Fibroblast of peridontal ligament (primary cell): ENCODE data around the gene PPP1R15A.
"Not testable (repeated sequence)": the region's sequence is repeated elsewhere in the genome, so short reads cannot be mapped to it uniquely, and the experiment has no call there.

ENCODE experiments used
- DNase-seq: peaks from one replicate; pipeline ENCODE4 v3.0.0-alpha.2; 2010; ENCODE audit errors: extremely low read depth

The PPP1R15A gene

DNA sequence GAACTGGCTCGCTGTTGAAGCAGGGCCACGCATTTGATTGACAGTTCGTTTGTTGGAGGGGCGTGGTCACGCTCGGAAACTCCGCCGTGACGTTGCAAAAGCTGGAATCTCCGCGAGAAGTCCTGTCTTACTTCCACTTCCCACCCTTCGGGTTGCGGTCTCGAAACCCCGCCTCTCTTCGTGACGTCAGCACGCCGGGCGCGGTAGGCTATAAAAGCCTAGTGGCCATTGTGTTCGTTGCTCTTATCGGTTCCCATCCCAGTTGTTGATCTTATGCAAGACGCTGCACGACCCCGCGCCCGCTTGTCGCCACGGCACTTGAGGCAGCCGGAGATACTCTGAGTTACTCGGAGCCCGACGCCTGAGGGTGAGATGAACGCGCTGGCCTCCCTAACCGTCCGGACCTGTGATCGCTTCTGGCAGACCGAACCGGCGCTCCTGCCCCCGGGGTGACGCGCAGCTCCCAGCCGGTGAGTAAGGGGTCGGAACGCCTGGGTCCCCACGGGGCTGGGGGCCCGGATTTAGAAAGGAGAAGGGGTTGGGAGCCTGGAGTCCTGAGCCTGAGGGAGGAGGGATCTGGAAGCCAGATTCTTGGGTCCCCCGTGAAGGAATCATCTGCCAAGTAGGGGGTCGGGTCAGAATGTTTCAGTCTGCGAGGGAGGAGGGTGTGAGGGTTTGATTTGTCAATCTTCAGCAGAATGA lies at the start of gene PPP1R15A:
Gene PPP1R15A, plus strand, starts transcription at position 240 of the 702 bp plus-strand sequence. CDS start 813 bp downstream, outside the sequence.
- DNase-seq, result peak; percentile 98

DNA sequence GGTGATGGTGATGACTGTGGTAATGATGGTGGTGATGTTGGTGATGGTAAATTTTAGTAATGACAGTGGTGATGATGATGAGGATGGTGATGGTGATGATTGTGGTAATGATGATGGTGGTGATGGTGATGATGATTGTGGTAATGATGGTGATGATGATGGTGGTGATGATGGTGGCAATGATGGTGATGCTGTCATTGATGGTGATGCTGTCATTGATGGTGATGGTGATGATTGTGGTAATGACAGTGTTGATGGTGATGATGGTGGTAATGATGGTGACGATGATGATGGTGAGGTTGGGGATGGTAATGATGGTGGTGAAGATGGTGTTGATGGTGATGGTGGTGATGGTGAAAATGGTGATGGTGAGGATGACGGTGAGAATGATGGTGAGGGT lies 49.7 kb upstream of the PPP1R15A start:
- no peak for DNase-seq

DNA sequence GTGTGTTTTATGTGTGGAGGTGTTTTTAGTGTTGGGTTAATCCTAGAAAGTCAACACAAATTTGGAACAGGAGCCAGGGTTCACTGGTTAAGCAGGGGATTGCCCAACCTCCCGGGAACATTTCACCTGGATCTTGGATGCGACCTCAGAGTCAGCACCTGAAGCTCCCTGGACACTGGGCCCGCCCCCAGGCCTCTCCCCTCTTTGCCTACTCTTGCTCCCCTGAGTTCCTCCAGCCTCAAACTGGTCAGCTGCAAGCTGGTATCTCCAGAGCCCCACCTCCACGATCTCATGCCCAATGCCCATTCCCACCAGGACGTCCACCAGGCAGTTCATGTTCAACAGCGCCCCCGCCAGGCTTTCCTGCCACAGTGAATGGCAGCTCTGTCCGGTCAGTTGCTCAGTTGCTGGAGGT lies 45.6 kb upstream of the PPP1R15A start:
- DNase-seq, result no peak

DNA sequence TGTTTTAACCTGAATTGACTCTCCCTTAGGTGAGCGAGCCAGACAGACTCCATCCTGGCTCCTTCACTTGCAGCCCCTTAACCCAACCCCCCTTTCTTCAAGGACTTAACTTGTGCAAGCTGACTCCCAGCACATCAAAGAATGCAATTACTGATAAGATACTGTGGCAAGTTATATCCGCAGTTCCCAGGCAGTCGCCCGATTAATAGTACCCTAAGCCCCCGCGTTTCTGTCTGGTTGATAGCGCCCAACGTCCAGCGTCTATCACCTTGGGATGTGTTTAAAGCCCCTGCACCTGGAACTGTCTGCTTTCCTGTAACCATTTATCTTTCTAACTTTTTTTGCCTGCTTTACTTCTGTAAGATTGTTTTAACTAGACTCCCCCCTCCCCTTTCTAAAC lies 42.1 kb upstream of the PPP1R15A start:
- DNase-seq, result no peak

DNA sequence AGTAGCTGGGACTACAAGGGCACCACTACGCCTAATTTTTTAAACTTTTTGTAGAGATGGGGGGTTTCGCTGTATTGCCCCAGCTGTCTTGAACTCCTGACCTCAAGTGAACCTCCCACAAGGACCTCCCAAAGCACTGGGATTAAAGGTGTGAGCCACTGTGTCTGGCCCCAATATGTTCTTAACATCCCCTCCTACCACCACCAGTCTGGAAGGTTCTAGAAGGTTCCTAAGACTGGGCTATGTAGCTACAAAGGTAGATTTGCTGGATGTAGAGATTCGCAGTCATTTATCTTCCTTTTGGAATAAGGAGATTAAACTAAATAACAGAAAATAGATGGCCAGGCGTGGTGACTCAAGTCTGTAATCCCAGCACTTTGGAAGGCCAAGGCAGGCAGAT lies 41.3 kb upstream of the PPP1R15A start:
- no peak for DNase-seq

DNA sequence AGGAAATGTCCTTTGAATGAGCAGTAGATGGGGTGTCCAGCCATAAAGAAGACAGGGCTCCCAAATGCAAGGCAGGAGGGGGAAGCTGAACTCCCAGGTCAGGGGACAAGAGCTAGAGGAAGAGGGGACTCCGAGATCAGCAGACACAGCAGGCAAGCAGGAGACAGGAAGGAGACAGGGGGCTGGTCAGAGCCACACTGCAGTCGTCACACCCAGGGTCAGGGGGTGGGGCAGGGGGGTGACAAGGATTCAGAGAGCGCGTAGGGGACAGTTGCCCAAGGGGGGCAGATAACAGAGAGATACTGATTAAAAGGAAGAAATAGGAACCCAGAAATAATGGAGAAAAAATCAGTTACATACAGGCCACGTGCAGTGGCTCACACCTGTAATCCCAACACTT lies 39.2 kb upstream of the PPP1R15A start:
- DNase-seq, result no peak

DNA sequence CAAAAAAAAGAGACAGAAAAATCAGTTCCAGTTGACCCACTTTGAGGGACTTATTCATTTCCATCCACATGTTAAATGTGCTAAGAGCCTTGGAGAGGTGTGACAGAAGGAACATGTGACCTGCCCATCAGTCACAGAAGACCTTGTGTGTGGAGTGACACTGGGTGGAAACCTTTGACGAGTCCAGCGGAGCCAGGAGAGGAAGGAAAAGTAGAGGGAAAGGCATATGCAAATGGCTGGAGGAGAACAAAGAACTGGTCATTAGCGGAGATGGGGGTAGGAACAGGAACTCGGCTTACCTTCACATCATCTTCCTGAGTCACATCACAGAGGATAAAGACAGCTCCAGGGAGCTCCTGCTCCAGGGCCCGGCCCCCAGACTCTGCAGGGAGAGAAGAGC lies 38.2 kb upstream of the PPP1R15A start:
- no peak for DNase-seq

DNA sequence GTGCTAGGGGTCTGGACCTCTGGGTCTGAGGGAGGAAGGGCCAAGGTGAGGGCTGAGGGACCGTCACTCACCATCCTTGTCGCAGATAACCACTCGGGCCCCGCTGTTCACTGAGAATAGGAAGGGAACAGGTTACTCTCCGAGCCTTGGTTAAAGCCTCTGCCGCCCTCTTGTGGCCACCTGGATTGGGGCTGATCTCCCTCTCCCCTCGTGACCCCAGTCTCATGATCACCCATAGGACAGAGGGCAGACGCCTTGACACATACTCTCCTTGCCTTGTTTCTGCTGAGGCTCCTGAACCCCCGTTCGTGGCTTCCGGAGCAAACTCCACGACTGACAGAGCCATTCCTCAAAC lies 36.5 kb upstream of the PPP1R15A start:
- peak; percentile 86 for DNase-seq

DNA sequence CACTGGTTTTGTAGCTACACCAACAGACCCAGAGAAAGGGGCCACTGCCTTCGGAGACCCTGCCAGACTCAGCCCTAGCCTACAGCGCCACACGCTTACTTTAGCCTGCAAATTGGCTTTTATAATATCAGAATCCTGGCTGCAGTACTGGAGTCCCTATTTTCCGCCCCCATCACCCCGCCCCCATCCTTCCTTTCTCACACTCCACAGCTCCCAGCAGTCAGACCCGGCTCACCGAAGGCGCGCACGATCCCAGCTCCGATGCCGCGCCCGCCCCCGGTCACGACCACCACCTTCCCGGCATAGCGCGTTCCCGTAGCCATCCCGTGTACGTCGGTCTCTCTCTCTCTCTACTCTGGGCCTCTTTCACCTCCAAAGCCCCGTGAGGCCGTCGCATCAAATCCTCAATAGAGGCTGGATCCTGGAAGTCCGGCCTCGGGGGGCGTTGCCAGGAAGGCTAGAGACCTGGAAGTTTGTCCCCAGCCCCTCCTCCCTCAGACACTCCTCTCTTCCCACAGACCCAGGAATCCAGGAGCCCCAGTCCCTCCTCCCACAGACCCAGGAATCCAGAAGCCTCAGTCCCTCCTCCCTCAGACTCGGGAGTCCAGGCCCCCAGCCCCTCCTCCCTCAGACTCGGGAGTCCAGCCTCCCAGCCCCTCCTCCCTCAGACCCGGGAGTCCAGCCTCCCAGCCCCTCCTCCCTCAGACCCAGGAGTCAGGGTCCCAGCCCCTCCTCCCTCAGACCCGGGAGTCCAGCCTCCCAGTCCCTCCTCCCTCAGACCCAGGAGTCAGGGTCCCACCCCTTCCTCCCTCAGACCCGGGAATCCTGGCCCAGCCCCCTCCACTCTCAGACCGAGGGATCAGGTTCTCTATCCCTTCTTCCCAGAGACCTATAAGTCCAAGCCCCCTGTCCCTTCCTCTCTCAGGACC lies 35.9 kb upstream of the PPP1R15A start, which contains the start of gene HSD17B14:
Gene HSD17B14, minus strand, starts transcription at position 403 of the 929 bp plus-strand sequence. Its CDS starts 80 bp downstream, at position 323.
- DNase-seq, result peak; percentile 62

DNA sequence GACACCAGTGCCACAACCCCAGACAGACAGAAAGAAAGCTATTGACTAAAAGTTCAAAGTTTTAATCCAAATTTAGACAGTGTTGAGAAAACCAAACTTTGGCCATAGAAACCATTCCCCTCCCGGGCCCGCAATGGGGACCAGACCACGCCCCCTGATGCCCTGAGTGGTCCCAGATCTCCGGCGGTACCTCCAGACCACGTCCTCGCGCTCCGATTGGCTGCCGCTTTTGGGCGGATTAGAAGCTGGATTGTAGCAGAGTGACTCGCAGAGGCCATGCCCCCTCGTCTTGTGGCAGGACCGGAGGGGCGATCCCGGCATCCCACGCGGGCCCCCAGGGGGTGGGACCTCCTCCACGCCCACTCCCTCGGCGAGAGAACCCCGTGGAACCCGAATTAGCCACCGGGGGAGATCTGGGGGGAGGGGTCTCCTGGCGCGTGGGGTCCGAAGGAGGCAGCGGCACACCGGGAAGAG lies 35.1 kb upstream of the PPP1R15A start:
- DNase-seq, result peak; percentile 89

DNA sequence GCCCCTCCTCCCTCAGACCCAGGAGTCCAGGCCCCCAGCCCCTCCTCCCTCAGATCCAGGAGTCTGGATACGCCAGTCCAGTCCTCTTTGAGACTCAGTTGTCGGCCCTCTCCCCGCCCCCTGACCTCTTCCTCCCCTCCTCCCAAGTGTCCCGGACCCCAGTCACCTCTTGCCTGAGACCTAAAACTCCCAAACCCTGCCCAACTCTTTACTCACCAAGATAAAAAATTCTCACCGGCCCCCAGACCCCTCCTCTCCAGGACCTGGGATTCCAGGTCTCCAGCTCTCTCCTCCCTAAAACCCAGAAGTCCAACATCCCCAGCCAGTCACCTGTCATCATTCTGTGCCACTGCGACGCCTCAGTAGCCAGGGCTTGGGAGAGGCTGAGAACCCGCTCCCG lies 34.5 kb upstream of the PPP1R15A start:
- no peak for DNase-seq

DNA sequence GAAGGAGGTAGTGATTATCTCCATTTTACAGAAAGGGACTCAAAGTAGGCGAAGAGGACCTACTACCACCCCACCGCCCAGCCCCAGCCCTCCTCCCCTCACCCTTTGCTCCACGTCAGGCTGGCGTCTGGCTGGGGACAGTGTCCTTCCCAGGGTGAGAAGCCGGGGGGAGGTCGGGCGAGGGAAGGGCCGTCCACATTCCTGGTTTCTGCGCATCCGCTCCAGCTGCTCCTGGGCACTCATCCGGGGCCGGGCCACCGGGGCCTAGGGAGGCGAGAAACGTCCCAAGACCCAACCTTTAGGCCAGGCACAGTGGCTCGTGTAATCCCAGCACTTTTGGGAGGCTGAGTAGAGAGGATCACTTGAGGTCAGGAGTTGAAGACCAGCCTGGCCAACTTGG lies 31.2 kb upstream of the PPP1R15A start:
- no peak for DNase-seq

DNA sequence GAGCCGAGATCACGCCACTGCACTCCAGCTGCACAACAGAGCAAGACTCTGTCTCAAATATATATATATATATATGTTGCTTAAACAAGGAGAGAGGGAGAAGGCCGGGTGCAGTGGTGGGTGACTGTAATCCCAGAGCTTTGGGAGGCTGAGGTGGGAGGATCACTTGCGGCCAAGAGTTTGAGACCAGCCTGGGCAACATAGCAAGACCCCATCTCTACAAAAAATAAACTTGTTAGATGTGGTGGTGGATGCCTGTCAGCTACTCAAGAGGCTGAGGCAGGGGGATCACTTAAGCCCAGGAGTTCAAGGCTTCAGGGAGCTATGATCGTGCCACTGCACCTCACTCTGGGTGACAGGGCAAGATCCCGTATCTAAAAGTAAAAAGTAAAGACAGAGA lies 30.6 kb upstream of the PPP1R15A start:
- no peak for DNase-seq

DNA sequence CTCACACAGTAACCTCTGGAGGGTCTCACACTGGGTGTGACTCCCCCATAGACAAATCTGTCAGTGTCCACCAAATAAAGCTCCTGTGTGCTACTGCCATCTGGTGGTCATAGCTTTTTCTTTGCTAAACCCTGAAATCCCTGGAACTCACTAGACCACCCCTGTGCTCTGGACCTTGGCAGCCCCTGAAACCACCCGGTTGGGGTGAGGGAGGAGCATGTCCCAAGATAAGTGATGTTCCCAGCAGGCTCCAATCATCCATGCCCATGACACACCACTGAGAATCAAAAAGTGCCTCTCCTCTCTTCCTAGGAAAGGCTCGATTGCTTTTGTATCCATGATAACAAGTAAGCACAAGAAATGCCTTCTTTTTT lies 29.4 kb upstream of the PPP1R15A start:
- peak; percentile 71 for DNase-seq

DNA sequence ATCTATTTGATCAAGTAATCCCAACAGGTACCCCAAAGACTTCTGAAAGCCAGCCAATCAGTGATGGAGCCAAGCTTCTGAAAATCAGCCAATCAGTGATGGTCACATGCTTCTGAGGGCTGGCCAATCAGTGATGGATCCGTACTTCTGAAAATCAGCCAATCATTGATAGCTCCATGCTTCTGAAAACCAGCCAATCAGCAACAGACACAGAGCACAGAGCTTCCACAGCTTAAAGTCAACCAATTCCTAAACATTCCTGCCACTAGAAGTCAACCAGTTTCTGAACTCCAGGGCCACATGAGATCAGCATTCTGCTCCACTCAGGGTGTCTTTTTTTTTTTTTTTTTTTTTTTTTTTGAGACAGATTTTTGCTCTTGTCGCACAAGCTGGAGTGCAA lies 27.7 kb upstream of the PPP1R15A start:
- peak; percentile 75 for DNase-seq

DNA sequence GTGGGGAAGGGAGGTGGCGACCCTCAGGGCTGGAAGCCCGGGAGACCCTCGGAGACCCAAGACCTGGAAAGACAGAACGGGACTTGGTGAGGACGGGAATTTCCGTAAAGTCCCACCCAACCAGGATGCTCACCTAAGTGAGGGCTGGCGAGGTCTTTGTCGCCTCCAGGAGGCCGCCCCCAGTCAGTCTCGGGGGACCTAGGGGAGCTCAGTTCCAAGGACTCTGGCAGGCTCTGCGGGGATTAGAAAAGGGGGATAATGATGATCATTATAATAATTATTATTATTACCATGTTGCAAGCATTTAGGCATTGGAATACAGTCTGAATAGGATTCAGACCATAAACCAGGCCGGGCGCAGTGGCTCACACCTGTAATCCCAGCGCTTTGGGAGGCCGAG lies 26.8 kb upstream of the PPP1R15A start:
- DNase-seq, result no peak

DNA sequence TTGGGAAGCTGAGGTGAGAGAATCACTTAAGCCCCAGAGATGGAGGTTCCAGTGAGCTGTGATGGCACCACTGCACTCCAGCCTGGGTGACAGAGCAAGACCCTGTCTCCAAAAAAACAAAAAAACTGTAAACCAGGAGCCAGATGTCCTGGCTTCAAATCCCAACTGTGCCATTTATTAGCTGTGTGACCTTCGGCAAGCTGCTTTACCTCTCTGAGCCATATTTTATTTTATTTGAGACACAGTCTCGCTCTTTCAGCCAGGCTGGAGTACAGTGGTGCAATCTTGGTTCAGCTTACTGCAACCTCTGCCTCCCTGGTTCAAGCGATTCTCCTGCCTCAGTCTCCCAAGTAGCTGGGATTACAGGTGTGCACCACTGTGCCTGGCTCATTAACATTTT lies 25.6 kb upstream of the PPP1R15A start:
- DNase-seq, result not testable (repeated sequence)

DNA sequence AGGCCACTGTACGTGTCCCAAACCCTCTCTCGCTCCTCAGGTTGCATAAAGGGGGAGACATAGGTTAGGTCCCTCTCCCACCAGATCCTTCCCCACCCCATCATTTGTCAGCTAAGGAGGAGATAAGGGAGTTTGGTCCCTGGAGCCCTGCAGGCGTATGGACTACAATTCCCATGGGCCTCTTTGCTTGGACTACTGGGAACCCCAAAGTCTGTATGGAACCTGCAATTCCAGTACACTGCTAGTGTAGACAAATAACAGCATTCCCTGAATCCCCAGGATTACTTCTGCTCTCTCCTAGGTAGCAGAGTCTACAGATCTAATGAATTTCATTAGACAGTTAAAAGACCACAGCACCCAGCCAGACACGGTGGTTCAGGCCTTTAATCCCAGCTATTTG lies 19.9 kb upstream of the PPP1R15A start:
- DNase-seq, result no peak

DNA sequence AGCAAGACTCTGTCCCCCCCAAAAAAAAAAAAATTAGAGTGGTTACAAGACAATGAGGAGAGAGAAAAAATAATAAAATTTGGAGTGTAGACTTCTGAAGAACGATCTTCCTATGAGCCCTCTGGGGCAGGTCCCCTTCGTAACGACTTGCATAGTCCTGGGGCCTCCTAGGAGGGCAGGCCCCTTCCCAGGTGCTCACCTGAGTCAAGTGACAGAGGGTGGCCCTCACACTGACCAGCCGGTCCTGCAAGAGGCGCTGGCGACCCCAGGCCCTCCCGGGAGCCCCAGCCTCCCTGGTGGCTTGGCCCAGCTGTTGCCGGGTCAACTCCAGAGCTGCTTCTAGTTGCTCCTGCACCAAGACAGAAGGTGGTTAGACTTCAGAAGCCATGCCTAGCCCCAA lies 18.7 kb upstream of the PPP1R15A start:
- DNase-seq, result no peak

DNA sequence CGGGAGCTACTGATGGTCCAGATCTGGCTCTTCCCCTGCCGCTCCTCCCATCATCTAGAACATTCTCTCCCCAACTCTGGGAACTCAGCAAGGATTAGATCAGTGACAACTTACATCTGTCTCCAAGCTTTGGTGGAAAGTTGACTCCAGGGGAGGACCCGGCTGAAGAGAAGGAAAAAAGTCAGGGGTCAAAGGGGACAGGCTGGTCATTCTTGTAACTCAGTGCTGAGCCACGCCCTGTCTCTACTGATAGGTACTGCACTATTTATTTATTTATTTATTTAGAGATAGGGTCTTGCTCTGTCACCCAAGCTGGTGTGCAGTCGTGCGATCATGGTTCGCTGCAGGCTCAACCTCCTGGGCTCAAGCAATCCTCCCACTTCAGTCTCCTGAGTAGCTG lies 18.1 kb upstream of the PPP1R15A start:
- DNase-seq, result no peak

DNA sequence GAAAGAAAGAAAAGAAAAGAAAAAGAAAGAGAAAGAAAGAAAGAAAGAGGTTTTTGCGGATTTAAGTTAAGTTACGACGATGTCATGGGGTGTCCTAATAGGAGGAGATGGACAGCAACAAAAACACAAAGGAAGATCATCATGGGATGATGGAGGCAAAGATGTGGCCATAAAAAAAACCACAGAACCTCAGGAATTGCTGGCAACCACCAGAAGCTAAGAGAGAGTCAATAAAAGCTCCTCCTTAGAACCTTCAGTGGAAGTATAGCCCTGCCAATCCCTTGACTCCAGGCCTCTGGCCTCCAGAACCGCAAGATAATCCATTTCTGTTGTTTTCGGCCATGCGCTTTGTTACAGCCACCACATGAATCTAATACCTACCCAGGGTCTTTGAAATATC lies 15.3 kb upstream of the PPP1R15A start:
- no peak for DNase-seq

DNA sequence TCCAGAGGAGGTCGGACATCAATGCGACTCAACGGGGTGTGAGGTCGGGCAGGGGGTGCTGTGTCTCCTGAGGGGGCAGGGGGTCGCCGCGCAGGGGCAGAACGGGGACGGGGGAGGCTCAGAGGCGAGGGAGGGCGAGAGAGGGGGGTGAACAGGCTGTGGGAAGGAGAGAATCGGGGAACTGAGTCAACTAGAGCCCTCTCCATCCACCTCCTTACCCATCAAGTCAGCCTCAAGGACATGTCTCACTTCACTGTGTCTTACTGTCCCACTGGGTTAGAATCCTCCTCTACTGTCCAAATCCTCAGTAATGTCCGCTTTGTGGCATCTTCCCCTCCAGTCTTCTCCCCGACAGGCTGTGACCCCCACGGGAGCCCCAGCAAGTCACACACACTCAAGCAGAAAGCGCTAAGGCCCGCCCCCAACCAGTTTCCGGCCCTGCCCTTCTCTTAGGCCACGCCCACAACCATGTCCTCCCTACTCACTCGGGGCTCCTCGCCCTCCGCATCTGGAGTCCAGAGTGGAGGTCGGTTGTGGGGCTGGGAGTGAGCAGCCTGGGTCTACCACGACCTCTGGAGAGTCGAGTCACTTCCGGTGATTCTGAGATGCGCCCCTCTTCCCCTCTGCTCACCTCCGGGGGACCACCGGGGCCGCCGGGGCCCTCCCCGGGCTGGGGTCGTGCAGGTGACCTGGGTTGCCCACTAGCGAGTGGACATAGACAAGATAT lies 13.1 kb upstream of the PPP1R15A start:
- no peak for DNase-seq
